Panc1 (cell line): ENCODE data around the gene SLIT3. TPM values are rescaled to one million over a fixed set of nuclear protein-coding genes. Genes with fewer than 3 reads are reported as not detected.

Experiments
- ATAC-seq: fragments of 200-7000 bp; cut with Tn5 transposase; 2 replicates; pipeline ENCODE4 v1.9.1; 2020; ENCODE audit warnings: mild to moderate bottlenecking, moderate library complexity
- BruUV-seq: library from RNA; stranded (reverse); fragments of 400-500 nt; replicated peaks from 2 replicates; lab custom pipeline; 2021; lab: Mats Ljungman, UMichigan
- CTCF ChIA-PET: fragments of 300-600 bp; sonication (Branson Sonifier 250); formaldehyde crosslinking; loops from one replicate; lab custom pipeline; 2022; ENCODE audit warnings: antibody characterized with exemption; lab: Charles Lee
- POLR2A ChIA-PET: fragments of 300-600 bp; sonication (Branson Sonifier 250); formaldehyde crosslinking; loops from one replicate; lab custom pipeline; 2022; ENCODE audit warnings: antibody characterized with exemption; lab: Charles Lee
- DNase-seq: peaks from one replicate; pipeline ENCODE4 v3.0.0-alpha.2; 2010; ENCODE audit warnings: low read depth, low spot score
- H3K27ac ChIP-seq: 2 replicates; pipeline ENCODE4 v1.5.1; 2011; ENCODE audit warnings: mild to moderate bottlenecking, low read length, inconsistent platforms
- H3K27me3 ChIP-seq: fragments of 200-500 bp; sonication (Bioruptor generic); 2 replicates; pipeline ENCODE4 v1.6.0; 2014; ENCODE audit warnings: low read length, inconsistent platforms; ENCODE audit not compliant: control insufficient read depth, insufficient read depth
- H3K36me3 ChIP-seq: fragments of 200-500 bp; sonication (Bioruptor generic); 2 replicates; pipeline ENCODE4 v1.5.1; 2014; ENCODE audit warnings: inconsistent platforms, mild to moderate bottlenecking, low read length, moderate library complexity; ENCODE audit not compliant: control insufficient read depth, insufficient read depth
- H3K4me1 ChIP-seq: 2 replicates; pipeline ENCODE4 v1.5.1; 2011; ENCODE audit warnings: inconsistent platforms, mild to moderate bottlenecking, low read length, moderate library complexity; ENCODE audit not compliant: control insufficient read depth, insufficient read depth
- H3K4me3 ChIP-seq, 2 experiments: 2 replicates each; pipeline ENCODE4 v1.5.1; 2011 to 2012; ENCODE audit warnings: low read depth in 2 of 2, low read length in 2 of 2, mild to moderate bottlenecking in 2 of 2, inconsistent platforms in 1 of 2, moderate library complexity in 1 of 2
- H3K9me3 ChIP-seq: fragments of 200-500 bp; sonication (Bioruptor generic); 2 replicates; pipeline ENCODE4 v1.5.1; 2014; ENCODE audit warnings: low read depth, mild to moderate bottlenecking, inconsistent platforms, low read length, moderate library complexity; ENCODE audit not compliant: control insufficient read depth, insufficient read depth
- POLR2AphosphoS5 ChIP-seq: IDR thresholded peaks from 2 replicates; pipeline ENCODE4 v1.6.1; 2012; ENCODE audit warnings: mild to moderate bottlenecking, low read depth, low read length, moderate library complexity
- REST ChIP-seq, 2 experiments: IDR thresholded peaks; 2 replicates each; pipeline ENCODE4 v1.6.1; 2011 to 2012; ENCODE audit warnings: low read depth in 2 of 2, control low read depth in 1 of 2, low read length in 1 of 2, mild to moderate bottlenecking in 1 of 2, moderate library complexity in 1 of 2; ENCODE audit not compliant: insufficient read depth in 1 of 2
- SIN3A ChIP-seq: IDR thresholded peaks from 2 replicates; pipeline ENCODE4 v1.6.1; 2012; ENCODE audit warnings: low read depth, mild to moderate bottlenecking, low read length, moderate library complexity, borderline replicate concordance; ENCODE audit not compliant: insufficient read depth
- TCF7L2 ChIP-seq: IDR thresholded peaks from 2 replicates; pipeline ENCODE4 v1.6.1; 2011; ENCODE audit warnings: mild to moderate bottlenecking, low read depth, low read length, inconsistent platforms
- in situ Hi-C: cut with HindIII; loops from 2 replicates; pipeline ENCODE4 v1.10.0; 2016; ENCODE audit warnings: low sequenced_read_pairs, low pct_unique_long_range_greater_than_20kb
- intact Hi-C: fragments of 100-400 bp; cut with micrococcal nuclease; formaldehyde crosslinking; loops from one replicate; pipeline ENCODE4 v1.10.0; 2022; ENCODE audit not compliant: unreplicated experiment
- total RNA-seq: library from RNA; stranded (reverse); gene quantifications from one replicate; pipeline ENCODE4 v1.2.1, GENCODE V29; 2021; ENCODE audit not compliant: unreplicated experiment
- TF ChIP-seq, protein P1 (sequence below): fragments of 450-650 bp; IDR thresholded peaks from 2 replicates; pipeline ENCODE4 v1.5.1; 2017; ENCODE audit warnings: mild to moderate bottlenecking

Gene SLIT3
- total RNA-seq, 1 experiment from 2014 or later, result 26.4 TPM

GRCh38 chr5:168837852-168838251 lies 463.1 kb downstream of the SLIT3 start:
- Histone ChIP-seq H3K27me3 (peaks cover 5% of the 10 kb centered on the region), H3K4me1 (no peaks in the 10 kb centered on the region), H3K27ac (no peak overlapping the region), H3K4me3 (no peak overlapping the region), H3K9me3 (no peaks in the 10 kb centered on the region), H3K36me3 (no peaks in the 10 kb centered on the region; the same call in 1 of the 2 replicates)
- CTCF ChIA-PET, result no interaction called here
- no TSS peak for BruUV-seq
- in situ Hi-C loops (no loop called here), intact Hi-C loops (no loop called here)
- DNase-seq, result no peak
- POLR2A ChIA-PET, result no interaction called here
- TF ChIP-seq REST (IDR thresholded peaks at IDR 0.05; ENCODE audit: insufficient read depth in 1 of 2, low read depth in 2 of 2, low read length in 1 of 2) (no peak), POLR2AphosphoS5 (no peak), SIN3A (no peak), TCF7L2 (no peak)
- TF ChIP-seq, protein P1, sequence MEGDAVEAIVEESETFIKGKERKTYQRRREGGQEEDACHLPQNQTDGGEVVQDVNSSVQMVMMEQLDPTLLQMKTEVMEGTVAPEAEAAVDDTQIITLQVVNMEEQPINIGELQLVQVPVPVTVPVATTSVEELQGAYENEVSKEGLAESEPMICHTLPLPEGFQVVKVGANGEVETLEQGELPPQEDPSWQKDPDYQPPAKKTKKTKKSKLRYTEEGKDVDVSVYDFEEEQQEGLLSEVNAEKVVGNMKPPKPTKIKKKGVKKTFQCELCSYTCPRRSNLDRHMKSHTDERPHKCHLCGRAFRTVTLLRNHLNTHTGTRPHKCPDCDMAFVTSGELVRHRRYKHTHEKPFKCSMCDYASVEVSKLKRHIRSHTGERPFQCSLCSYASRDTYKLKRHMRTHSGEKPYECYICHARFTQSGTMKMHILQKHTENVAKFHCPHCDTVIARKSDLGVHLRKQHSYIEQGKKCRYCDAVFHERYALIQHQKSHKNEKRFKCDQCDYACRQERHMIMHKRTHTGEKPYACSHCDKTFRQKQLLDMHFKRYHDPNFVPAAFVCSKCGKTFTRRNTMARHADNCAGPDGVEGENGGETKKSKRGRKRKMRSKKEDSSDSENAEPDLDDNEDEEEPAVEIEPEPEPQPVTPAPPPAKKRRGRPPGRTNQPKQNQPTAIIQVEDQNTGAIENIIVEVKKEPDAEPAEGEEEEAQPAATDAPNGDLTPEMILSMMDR, result no peak
- no peak for ATAC-seq

GRCh38 chr5:168836603-168837231 lies 464.2 kb downstream of the SLIT3 start:
- ChIA-PET CTCF (no interaction called here), POLR2A (interaction anchor here (0.7 kb wide), 1 partner anchor 517 kb away, joined by 6 read pairs; no protein-coding TSS in a partner anchor)

More at GRCh38 chr5:168836603-168837231, 464.2 kb downstream of the SLIT3 start:
- H3K4me1 ChIP-seq, result no peaks in the 10 kb centered on the region
- ATAC-seq (no peak), DNase-seq (no peak)
- no peaks in the 10 kb centered on the region; the same call in 1 of the 2 replicates for H3K36me3 ChIP-seq
- H3K27ac ChIP-seq, result no peak overlapping the region
- no TSS peak for BruUV-seq
- peaks cover 5% of the 10 kb centered on the region for H3K27me3 ChIP-seq
- no peaks in the 10 kb centered on the region for H3K9me3 ChIP-seq
- in situ Hi-C loops, result no loop called here
- intact Hi-C loops, result no loop called here
- H3K4me3 ChIP-seq, result no peak overlapping the region
- TF ChIP-seq POLR2AphosphoS5 (no peak), REST (IDR thresholded peaks at IDR 0.05; ENCODE audit: insufficient read depth in 1 of 2, low read depth in 2 of 2, low read length in 1 of 2) (no peak), SIN3A (no peak), TCF7L2 (no peak)
- TF ChIP-seq, protein P1, result no peak
